ENCODE results near the gene ASCL5.

The ASCL5 gene

DNA sequence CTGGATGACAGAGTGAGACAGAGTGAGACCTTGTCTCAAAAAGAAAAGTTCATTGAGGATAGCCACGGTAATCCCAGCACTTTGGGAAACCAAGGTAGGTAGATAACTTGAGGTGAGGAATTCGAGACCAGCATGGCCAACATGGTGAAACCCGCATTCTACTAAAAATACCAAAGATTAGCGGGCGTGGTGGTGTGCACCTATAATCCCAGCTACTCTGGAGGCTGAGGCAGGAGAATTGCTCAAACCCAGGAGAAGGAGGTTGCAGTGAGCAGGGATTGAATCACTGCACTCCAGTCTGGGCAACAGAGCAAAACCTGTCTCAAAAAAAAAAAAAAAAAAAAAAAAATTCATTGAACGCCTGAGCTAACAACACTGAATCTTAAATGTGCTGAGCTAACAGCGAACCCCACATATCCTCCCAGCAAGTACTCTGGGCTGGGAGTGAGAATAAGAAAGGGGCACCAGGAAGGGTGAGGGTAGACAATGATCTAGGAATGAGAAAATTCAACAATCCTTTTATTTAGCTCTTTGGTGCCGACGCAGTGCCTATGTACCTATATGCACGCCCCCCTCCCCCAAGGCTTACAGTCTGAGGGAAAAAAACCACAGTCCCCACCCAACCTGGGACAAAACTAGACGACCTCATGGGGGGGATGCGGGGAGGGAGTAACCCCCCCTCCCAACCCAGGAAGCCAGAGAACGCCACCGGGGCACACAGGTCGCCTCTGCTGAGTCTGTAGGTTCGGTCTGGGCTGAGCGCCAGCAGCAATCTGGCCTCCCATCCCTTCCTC, 13.3 kb downstream of the ASCL5 start:
- TF ChIP-seq, protein P1, sequence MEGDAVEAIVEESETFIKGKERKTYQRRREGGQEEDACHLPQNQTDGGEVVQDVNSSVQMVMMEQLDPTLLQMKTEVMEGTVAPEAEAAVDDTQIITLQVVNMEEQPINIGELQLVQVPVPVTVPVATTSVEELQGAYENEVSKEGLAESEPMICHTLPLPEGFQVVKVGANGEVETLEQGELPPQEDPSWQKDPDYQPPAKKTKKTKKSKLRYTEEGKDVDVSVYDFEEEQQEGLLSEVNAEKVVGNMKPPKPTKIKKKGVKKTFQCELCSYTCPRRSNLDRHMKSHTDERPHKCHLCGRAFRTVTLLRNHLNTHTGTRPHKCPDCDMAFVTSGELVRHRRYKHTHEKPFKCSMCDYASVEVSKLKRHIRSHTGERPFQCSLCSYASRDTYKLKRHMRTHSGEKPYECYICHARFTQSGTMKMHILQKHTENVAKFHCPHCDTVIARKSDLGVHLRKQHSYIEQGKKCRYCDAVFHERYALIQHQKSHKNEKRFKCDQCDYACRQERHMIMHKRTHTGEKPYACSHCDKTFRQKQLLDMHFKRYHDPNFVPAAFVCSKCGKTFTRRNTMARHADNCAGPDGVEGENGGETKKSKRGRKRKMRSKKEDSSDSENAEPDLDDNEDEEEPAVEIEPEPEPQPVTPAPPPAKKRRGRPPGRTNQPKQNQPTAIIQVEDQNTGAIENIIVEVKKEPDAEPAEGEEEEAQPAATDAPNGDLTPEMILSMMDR (conservative IDR thresholded peaks at IDR 0.05; ENCODE audit: low read length), result no peak
- no peak for DNase-seq (ENCODE audit: low read depth)
- H3K4me3 ChIP-seq (ENCODE audit: low read length), result peak overlapping the region; percentile 80; the same call in 1 of the 2 replicates

DNA sequence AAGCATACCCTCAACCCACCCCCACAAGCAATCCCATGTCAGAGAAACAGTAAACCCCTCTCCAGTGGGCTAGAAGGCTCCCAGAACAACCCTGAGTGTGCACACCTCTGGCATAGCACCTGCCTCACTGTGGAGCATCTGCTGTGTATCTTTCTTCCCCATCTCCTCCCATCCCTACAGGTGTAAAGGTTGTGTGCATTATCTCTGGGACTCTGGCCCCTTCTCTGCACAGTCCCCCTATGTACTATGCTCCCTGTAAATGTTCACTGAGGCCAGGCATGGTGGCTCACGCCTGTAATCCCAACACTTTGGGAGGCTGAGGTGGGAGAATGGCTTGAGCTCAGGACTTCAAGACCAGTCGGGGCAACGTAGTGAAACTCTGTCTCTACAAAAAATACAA, 14.1 kb downstream of the ASCL5 start:
- TF ChIP-seq, protein P1 (conservative IDR thresholded peaks at IDR 0.05; ENCODE audit: low read length), result no peak

DNA sequence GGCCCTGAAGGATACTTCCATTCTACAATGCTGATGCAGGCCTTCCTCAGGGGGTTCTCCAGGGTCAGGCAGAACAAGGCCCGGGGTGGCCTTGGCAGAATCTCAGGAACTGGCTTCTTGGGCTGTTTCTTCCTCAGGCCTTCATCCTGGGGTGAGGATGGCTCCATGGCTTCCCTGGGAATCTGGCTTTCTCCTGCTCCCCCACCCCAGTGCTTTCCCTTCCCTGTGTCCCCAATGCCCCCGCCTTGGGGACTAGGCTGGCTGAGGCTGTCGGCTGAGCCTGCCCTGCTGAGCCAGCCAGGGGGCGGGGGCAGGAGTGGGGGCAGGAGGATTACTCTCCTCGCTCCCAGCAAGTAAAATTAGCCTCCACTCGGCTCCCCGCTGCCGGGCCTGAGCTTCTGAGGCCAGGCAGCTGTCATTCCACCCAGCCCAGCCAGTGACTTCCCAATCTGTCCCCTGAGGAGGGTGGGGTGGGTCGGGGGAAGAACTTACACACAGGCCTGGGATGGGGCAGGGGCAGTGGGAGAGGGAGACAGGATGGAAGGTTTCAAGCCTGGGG, 14.7 kb downstream of the ASCL5 start, which contains the start of gene CACNA1S:
Gene CACNA1S, minus strand, starts transcription at position 254 of the 559 bp plus-strand sequence. Its CDS starts 87 bp downstream, at position 167.
- no peak within 1 kb of the TSS for H3K4me3 ChIP-seq (ENCODE audit: low read length)
- DNase-seq (ENCODE audit: low read depth), result no peak
- TF ChIP-seq, protein P1 (conservative IDR thresholded peaks at IDR 0.05; ENCODE audit: low read length), result no peak

More for the DNA sequence above, 14.1 kb downstream of the ASCL5 start:
- H3K4me3 ChIP-seq (ENCODE audit: low read length), result no peak overlapping the region
- no peak for DNase-seq (ENCODE audit: low read depth)

DNA sequence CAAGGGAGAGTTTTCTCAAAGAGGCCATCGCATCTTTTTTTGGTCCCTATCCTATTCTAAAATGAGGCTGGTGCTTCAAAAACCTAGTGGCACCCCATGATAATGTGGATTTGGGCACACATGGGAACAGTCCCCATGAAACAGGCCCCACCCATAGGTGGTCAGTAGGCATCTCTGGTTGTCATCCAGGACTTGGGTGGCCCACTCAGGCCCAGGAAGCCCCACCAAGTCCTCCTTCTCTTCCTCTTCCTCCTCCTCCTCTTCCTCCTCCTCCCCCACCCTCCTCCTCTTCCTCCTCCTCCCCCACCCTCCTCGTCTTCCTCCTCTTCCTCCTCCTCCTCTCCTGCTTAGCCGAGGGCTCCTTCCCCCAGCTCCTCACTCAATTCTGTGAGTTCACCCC, 15.3 kb downstream of the ASCL5 start:
- no peak overlapping the region for H3K4me3 ChIP-seq (ENCODE audit: low read length)
- DNase-seq (ENCODE audit: low read depth), result no peak
- TF ChIP-seq, protein P1 (conservative IDR thresholded peaks at IDR 0.05; ENCODE audit: low read length), result no peak

DNA sequence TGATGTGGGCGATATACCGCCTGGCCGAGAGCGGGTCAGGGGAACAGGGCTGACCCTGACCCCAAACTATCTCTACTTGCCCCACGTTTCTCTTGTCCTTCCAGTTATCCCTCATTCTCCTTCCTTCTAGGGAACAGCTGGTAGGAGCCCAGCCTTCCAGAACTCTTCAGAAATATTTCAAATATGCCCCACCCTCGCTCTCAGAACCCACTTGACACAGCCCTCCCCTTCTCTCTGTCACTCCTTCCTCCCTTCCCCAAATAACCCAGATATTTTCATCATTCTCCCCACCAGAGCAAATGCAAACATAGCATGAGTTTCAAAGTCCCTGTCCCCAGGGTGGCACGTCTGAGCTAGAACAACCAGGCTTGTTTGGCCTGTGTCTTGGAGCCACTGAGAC, 15.8 kb downstream of the ASCL5 start:
- TF ChIP-seq, protein P1 (conservative IDR thresholded peaks at IDR 0.05; ENCODE audit: low read length), result no peak
- H3K4me3 ChIP-seq (ENCODE audit: low read length), result no peak overlapping the region
- no peak for DNase-seq (ENCODE audit: low read depth)

DNA sequence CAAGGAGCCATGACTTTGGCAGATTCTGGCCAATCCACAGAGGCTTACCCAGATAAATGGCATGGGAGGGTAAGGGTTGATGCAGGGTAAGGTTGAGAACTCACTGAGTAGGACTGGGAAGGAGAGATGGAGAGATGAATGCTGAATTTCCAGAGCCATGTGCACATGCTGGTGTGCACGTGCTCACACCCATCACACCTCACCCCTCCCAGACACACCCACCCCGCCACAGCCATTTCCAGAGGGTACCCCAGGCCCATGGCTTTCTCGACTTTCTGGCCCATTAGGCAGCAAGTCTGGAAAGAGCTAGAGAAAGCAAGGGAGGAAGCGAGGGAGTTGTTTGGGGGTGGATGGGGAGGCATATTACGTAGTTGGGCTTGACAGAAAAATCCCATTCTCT, 16.4 kb downstream of the ASCL5 start:
- no peak overlapping the region for H3K4me3 ChIP-seq (ENCODE audit: low read length)
- TF ChIP-seq, protein P1 (conservative IDR thresholded peaks at IDR 0.05; ENCODE audit: low read length), result no peak
- no peak for DNase-seq (ENCODE audit: low read depth)

DNA sequence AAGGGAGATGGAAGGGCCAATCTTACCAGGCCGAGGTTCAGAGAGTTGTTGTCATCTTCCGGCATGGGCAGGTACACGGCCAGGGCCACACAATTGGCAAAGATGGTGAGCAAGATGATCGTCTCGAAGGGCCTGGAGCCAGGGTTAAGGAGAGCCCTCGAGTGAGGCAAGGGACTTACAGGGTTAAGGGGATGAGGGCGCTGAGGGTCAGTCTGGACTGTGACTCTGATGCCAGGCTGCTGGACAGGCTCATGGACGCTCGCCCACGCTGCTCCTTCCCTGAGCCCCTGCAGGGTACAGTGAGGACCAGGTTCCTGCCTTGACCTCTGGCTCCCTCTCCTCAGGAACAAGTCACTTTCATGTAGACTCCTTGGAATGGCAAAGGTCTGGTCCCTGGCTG, 16.8 kb downstream of the ASCL5 start:
- no peak for DNase-seq (ENCODE audit: low read depth)
- no peak overlapping the region for H3K4me3 ChIP-seq (ENCODE audit: low read length)
- TF ChIP-seq, protein P1 (conservative IDR thresholded peaks at IDR 0.05; ENCODE audit: low read length), result no peak

Measured in AG10803 (cell line).